NCI-H460 (cell line): ENCODE measurements around the gene RSRC1. TPM values are rescaled to one million over a fixed set of nuclear protein-coding genes. Genes with fewer than 3 reads are reported as not detected.

Experiments used
- DNase-seq: peaks from one replicate; pipeline ENCODE4 v3.0.0-alpha.2; 2016; ENCODE audit warnings: low read depth; ENCODE audit errors: extremely low read depth
- total RNA-seq: library from RNA; depleted of rRNA; stranded (reverse); fragments of >200 nt; shearing (Covaris generic); gene quantifications from 2 replicates; pipeline ENCODE4 v1.2.3, GENCODE V29; 2014; rRNA removed

RSRC1 gene
- total RNA-seq, 1 experiment from 2014 or later: 42.8 TPM

DNA sequence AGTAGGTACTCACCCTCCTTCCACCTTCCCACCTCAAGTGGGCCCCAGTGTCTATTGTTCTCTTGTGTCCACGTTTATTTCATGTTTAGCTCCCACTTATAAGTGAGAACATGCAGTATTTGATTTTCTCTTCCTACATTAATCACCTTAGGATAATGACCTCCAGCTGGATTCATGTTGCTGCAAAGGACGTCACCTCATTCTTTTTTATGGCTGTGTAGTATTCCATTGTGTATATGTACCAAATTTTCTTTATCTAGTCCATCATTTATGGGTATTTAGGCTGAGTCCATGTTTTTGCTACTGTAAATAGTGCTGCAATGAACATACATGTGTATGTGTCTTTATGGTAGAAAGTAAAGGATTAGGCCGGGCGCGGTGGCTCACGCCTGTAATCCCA lies 455.2 kb downstream of the RSRC1 start:
- no peak for DNase-seq

DNA sequence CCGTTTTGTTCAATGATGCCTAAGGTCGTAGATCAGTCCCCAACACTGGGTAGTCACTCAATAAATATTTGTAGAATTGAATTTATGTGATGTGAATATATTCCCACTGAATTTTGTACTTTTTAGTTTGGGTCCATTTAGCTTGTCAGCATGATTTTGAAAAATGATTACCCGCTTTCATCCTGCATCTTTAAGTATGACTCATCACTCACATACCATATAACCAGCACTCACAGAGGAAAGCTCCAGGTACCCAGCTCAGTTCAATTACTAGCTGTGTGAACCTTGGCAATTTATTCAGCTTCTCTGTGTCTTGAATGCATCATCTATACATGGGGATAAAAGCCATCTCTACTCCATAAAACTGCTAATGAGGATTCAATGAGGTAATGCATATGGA lies 458.9 kb downstream of the RSRC1 start:
- DNase-seq: no peak

DNA sequence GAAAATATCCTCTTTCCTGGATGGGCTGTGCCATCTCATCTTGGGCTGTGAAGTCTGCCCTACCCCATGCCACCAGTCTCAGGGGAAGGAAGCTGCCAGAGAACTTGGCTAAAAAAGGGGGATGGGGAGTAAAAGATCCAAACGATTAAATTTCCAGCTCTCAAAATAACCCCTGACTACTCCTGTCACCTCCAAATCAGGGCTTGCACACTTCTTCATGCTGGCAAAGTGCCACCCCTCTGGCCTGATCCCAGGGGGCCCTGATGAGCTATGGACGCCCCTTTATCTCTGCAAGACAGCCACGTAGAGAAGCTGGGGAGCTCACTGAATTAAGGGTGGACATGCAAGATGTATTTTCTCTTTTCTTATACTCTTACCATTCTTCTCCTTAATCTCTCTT lies 459.9 kb downstream of the RSRC1 start:
- DNase-seq: no peak

GRCh38 chr3:158570999-158571702 lies 461.3 kb downstream of the RSRC1 start, which contains the start of gene MLF1:
MLF1 (plus strand) TSS chr3:158571194; CDS start chr3:158571301, 107 bp downstream.
- peak; percentile 91 for DNase-seq

- DNase-seq: no peak
Measured at GRCh38 chr3:158571969-158572765, 462.3 kb downstream of the RSRC1 start.

DNA sequence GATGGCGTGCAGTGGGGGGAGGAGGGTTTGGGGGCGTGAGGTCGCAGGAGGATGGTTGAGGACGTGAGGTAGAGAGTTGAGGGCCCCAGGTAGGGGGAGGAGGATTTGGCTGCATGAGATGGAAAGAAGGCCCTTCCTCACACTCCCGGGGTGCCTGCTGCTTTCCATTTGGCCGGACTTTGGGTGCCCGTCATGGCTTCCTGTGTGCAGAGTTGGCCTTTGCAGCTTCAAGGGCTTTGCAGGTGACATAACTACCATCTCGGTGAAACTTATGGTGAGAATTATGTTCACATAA lies 462.8 kb downstream of the RSRC1 start:
- no peak for DNase-seq

- no peak for DNase-seq
Measured at GRCh38 chr3:158573714-158574113, 463.8 kb downstream of the RSRC1 start.

- DNase-seq: no peak
Measured at GRCh38 chr3:158574646-158575045, 464.8 kb downstream of the RSRC1 start.

- DNase-seq: no peak
Measured at GRCh38 chr3:158590223-158590622, 480.3 kb downstream of the RSRC1 start.

Other genes starting within 250 kb of the RSRC1 start
- gene SHOX2, start 3.7 kb upstream of the RSRC1 start, total RNA-seq: 5.5 and 7.7 TPM in 2 replicates